ENCODE results near the gene TRIO.

TRIO gene

DNA sequence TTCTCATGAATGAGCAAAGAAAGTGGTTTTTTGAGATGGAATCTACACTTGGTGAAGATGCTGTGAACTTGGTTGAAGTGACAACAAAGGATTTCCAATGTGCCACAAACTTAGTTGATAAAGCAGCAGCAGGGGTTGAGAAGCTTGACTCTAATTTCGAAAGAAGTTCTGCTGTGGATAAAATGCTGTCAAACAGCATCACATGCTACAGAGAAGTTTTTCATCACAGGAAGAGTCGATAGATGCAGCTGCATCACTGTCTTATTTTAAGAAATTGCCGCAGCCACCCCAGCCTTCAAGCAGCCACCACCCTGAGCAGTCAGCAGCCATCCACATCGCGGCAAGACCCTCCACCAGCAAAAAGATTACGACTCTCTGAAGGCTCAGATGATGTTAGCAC lies 78.6 kb downstream of the TRIO start:
- no peak overlapping the region for H2BK5ac ChIP-seq (ENCODE audit: low read length)
- no peaks in the 10 kb centered on the region for H3K27me3 ChIP-seq (ENCODE audit: control insufficient read depth in 3 of 3, insufficient read depth in 3 of 3, low read depth in 1 of 3, low read length in 3 of 3)
- H3K23ac ChIP-seq (ENCODE audit: low read depth, low read length, poor library complexity) = no peak overlapping the region
- no peak overlapping the region for H2BK15ac ChIP-seq (ENCODE audit: low read length)
- H2BK120ac ChIP-seq (ENCODE audit: low read depth, low read length) = no peak overlapping the region
- H3K36me3 ChIP-seq (replicated peaks in 1 of 2; ENCODE audit: control insufficient read depth in 2 of 2, insufficient read depth in 2 of 2, low read length in 2 of 2) = peaks cover 0 to 4% of the 10 kb centered on the region in 2 donors
- WGBS, 2 donors (ENCODE audit: extremely low coverage in 2 of 2, insufficient read length in 2 of 2, insufficient replicate concordance in 1 of 2) = no CpG with 5 or more reads among the region's 6 CpGs
- no peak overlapping the region for H3K4me2 ChIP-seq (ENCODE audit: insufficient read depth, low read length, poor library complexity, severe bottlenecking)
- H3K18ac ChIP-seq (ENCODE audit: low read length) = no peak overlapping the region
- H3K9ac ChIP-seq (ENCODE audit: low read depth, low read length, poor library complexity) = no peak overlapping the region
- H3K79me1 ChIP-seq (ENCODE audit: low read depth, low read length) = no peaks in the 10 kb centered on the region
- H3K14ac ChIP-seq (ENCODE audit: low read length) = no peak overlapping the region
- no peak overlapping the region for H2AFZ ChIP-seq (ENCODE audit: low read length)
- H3K4ac ChIP-seq (ENCODE audit: low read length) = no peak overlapping the region
- no peak overlapping the region for H3K4me3 ChIP-seq (ENCODE audit: low read length in 2 of 2)
- H3K9me3 ChIP-seq (replicated peaks in 1 of 2; ENCODE audit: control insufficient read depth in 2 of 2, insufficient read depth in 1 of 2, low read depth in 1 of 2, low read length in 2 of 2) = no peaks in the 10 kb centered on the region
- H2AK5ac ChIP-seq (ENCODE audit: low read depth, low read length) = no peak overlapping the region
- no peak overlapping the region for H4K91ac ChIP-seq (ENCODE audit: low read depth, low read length, poor library complexity)
- no peak overlapping the region for H2BK12ac ChIP-seq (ENCODE audit: low read length)
- no peak overlapping the region for H3K27ac ChIP-seq (replicated peaks; ENCODE audit: low read length)
- peaks cover 3 to 17% of the 10 kb centered on the region in 2 donors for H3K4me1 ChIP-seq (ENCODE audit: control insufficient read depth in 2 of 2, insufficient read depth in 1 of 2, low read depth in 1 of 2, low read length in 2 of 2)
- no peak overlapping the region for H4K8ac ChIP-seq (ENCODE audit: low read depth, low read length)
- DNase-seq (ENCODE audit: low spot score) = no peak

DNA sequence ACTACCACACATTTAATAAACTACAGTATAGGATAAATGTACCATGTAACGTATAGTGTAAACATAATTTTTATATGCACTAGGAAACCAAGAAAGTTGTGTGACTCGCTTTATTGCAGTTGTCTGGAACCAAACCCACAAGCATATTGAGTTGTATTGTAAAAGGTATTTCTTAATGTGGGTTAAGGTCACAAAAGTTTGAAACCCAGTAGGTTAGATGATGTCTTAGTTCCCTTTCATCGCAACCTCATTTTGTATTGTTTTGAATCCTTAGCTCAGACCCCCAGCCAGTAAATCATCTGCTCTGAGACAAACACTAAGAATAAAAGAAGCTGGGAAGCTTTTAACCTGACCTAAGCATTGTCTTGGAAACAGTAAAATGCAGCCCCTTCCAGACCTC lies 79.1 kb downstream of the TRIO start:
- no peak overlapping the region for H3K23ac ChIP-seq (ENCODE audit: low read depth, low read length, poor library complexity)
- H3K27me3 ChIP-seq (ENCODE audit: control insufficient read depth in 3 of 3, insufficient read depth in 3 of 3, low read depth in 1 of 3, low read length in 3 of 3) = no peaks in the 10 kb centered on the region
- DNase-seq (ENCODE audit: low spot score) = no peak
- no peak overlapping the region for H3K4me2 ChIP-seq (ENCODE audit: insufficient read depth, low read length, poor library complexity, severe bottlenecking)
- H3K79me1 ChIP-seq (ENCODE audit: low read depth, low read length) = no peaks in the 10 kb centered on the region
- no peaks in the 10 kb centered on the region for H3K9me3 ChIP-seq (replicated peaks in 1 of 2; ENCODE audit: control insufficient read depth in 2 of 2, insufficient read depth in 1 of 2, low read depth in 1 of 2, low read length in 2 of 2)
- peaks cover 0 to 4% of the 10 kb centered on the region in 2 donors for H3K36me3 ChIP-seq (replicated peaks in 1 of 2; ENCODE audit: control insufficient read depth in 2 of 2, insufficient read depth in 2 of 2, low read length in 2 of 2)
- H2BK12ac ChIP-seq (ENCODE audit: low read length) = no peak overlapping the region
- H3K18ac ChIP-seq (ENCODE audit: low read length) = no peak overlapping the region
- no peak overlapping the region for H3K9ac ChIP-seq (ENCODE audit: low read depth, low read length, poor library complexity)
- no peak overlapping the region for H4K8ac ChIP-seq (ENCODE audit: low read depth, low read length)
- H2BK5ac ChIP-seq (ENCODE audit: low read length) = no peak overlapping the region
- H3K4me1 ChIP-seq (ENCODE audit: control insufficient read depth in 2 of 2, insufficient read depth in 1 of 2, low read depth in 1 of 2, low read length in 2 of 2) = peaks cover 3 to 13% of the 10 kb centered on the region in 2 donors
- no peak overlapping the region for H2AK5ac ChIP-seq (ENCODE audit: low read depth, low read length)
- no CpG with 5 or more reads among the region's 3 CpGs for WGBS, 2 donors (ENCODE audit: extremely low coverage in 2 of 2, insufficient read length in 2 of 2, insufficient replicate concordance in 1 of 2)
- H2BK15ac ChIP-seq (ENCODE audit: low read length) = no peak overlapping the region
- no peak overlapping the region for H3K14ac ChIP-seq (ENCODE audit: low read length)
- no peak overlapping the region for H3K4ac ChIP-seq (ENCODE audit: low read length)
- no peak overlapping the region for H3K27ac ChIP-seq (replicated peaks; ENCODE audit: low read length)
- no peak overlapping the region for H2AFZ ChIP-seq (ENCODE audit: low read length)
- no peak overlapping the region for H2BK120ac ChIP-seq (ENCODE audit: low read depth, low read length)
- H3K4me3 ChIP-seq (ENCODE audit: low read length in 2 of 2) = no peak overlapping the region
- H4K91ac ChIP-seq (ENCODE audit: low read depth, low read length, poor library complexity) = no peak overlapping the region

DNA sequence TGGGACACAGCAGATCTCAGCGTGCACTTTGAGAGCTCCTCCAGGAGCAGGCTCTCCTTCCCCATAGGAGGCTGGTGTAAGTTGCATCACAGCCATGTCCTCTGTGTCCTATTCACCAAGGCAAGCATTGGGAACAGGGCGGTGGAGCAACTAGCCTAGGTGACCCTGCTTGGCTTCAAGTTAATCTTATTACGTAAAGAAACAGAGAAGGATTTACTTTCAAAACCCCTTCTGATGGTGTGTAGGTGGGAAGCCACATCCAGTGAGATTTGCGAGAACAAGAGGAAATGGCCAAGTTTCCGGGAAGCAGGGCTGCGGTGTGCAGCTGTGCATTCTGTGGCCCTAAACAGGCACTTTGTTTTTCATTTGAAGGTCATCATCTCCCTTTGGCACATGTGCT lies 80.2 kb downstream of the TRIO start:
- Histone ChIP-seq H2BK120ac (ENCODE audit: low read depth, low read length) (no peak overlapping the region), H3K36me3 (replicated peaks in 1 of 2; ENCODE audit: control insufficient read depth in 2 of 2, insufficient read depth in 2 of 2, low read length in 2 of 2) (peaks cover 0 to 4% of the 10 kb centered on the region in 2 donors), H3K18ac (ENCODE audit: low read length) (no peak overlapping the region), H3K79me1 (ENCODE audit: low read depth, low read length) (no peaks in the 10 kb centered on the region), H3K14ac (ENCODE audit: low read length) (no peak overlapping the region), H3K4me2 (ENCODE audit: insufficient read depth, low read length, poor library complexity, severe bottlenecking) (no peak overlapping the region), H2AK5ac (ENCODE audit: low read depth, low read length) (no peak overlapping the region), H2BK5ac (ENCODE audit: low read length) (no peak overlapping the region), H2AFZ (ENCODE audit: low read length) (no peak overlapping the region), H3K4ac (ENCODE audit: low read length) (no peak overlapping the region), H3K9ac (ENCODE audit: low read depth, low read length, poor library complexity) (no peak overlapping the region), H3K27ac (replicated peaks; ENCODE audit: low read length) (no peak overlapping the region), H3K4me3 (ENCODE audit: low read length in 2 of 2) (no peak overlapping the region), H4K8ac (ENCODE audit: low read depth, low read length) (no peak overlapping the region), H4K91ac (ENCODE audit: low read depth, low read length, poor library complexity) (no peak overlapping the region), H3K23ac (ENCODE audit: low read depth, low read length, poor library complexity) (no peak overlapping the region), H2BK15ac (ENCODE audit: low read length) (no peak overlapping the region), H3K9me3 (replicated peaks in 1 of 2; ENCODE audit: control insufficient read depth in 2 of 2, insufficient read depth in 1 of 2, low read depth in 1 of 2, low read length in 2 of 2) (no peaks in the 10 kb centered on the region), H2BK12ac (ENCODE audit: low read length) (no peak overlapping the region), H3K27me3 (ENCODE audit: control insufficient read depth in 3 of 3, insufficient read depth in 3 of 3, low read depth in 1 of 3, low read length in 3 of 3) (no peaks in the 10 kb centered on the region), H3K4me1 (ENCODE audit: control insufficient read depth in 2 of 2, insufficient read depth in 1 of 2, low read depth in 1 of 2, low read length in 2 of 2) (peaks cover 3 to 13% of the 10 kb centered on the region in 2 donors)
- WGBS, 2 donors (ENCODE audit: extremely low coverage in 2 of 2, insufficient read length in 2 of 2, insufficient replicate concordance in 1 of 2) = no CpG with 5 or more reads among the region's 6 CpGs
- no peak for DNase-seq (ENCODE audit: low spot score)

DNA sequence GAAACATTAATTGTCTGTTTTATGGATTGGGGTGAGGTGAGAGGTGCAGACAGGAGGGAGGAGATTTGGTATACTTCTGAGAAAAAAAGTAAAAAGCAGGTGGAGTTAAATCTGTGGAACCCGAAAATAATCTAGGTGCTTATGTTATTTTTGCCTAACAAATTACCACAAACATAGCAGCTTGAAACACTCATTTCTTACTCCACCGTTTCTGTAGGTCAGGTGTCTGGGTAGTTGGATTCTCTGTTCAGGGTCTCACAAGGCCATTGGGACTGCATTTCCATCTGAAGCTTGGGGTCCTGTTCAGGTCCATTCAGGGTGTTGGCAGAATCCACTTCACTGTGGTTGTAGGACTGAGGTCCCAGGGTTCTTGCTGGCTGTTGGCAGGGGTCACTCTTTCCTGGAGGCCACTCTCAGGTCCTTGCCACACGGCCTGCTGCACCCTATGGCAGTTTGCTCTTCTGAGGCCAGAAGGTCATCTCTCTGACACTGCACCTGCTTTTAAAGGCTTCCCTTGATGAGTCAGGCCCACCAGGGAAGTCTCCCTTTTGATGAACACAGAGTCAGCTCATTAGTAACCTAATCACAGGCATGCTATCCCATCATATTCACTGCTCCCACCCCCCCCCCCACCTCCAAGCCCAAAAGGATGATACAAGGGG lies 82.2 kb downstream of the TRIO start:
- Histone ChIP-seq H3K14ac (ENCODE audit: low read length) (no peak overlapping the region), H3K79me1 (ENCODE audit: low read depth, low read length) (no peaks in the 10 kb centered on the region), H3K23ac (ENCODE audit: low read depth, low read length, poor library complexity) (no peak overlapping the region), H3K9ac (ENCODE audit: low read depth, low read length, poor library complexity) (no peak overlapping the region), H4K91ac (ENCODE audit: low read depth, low read length, poor library complexity) (no peak overlapping the region), H3K4ac (ENCODE audit: low read length) (no peak overlapping the region), H2BK120ac (ENCODE audit: low read depth, low read length) (no peak overlapping the region), H3K9me3 (replicated peaks in 1 of 2; ENCODE audit: control insufficient read depth in 2 of 2, insufficient read depth in 1 of 2, low read depth in 1 of 2, low read length in 2 of 2) (no peaks in the 10 kb centered on the region), H3K18ac (ENCODE audit: low read length) (no peak overlapping the region), H4K8ac (ENCODE audit: low read depth, low read length) (no peak overlapping the region), H2BK5ac (ENCODE audit: low read length) (no peak overlapping the region), H3K4me3 (ENCODE audit: low read length in 2 of 2) (no peak overlapping the region), H2AK5ac (ENCODE audit: low read depth, low read length) (no peak overlapping the region), H3K36me3 (replicated peaks in 1 of 2; ENCODE audit: control insufficient read depth in 2 of 2, insufficient read depth in 2 of 2, low read length in 2 of 2) (peaks cover 0 to 4% of the 10 kb centered on the region in 2 donors), H2BK12ac (ENCODE audit: low read length) (no peak overlapping the region), H3K27me3 (ENCODE audit: control insufficient read depth in 3 of 3, insufficient read depth in 3 of 3, low read depth in 1 of 3, low read length in 3 of 3) (no peaks in the 10 kb centered on the region), H2AFZ (ENCODE audit: low read length) (no peak overlapping the region), H3K4me2 (ENCODE audit: insufficient read depth, low read length, poor library complexity, severe bottlenecking) (no peak overlapping the region), H3K4me1 (ENCODE audit: control insufficient read depth in 2 of 2, insufficient read depth in 1 of 2, low read depth in 1 of 2, low read length in 2 of 2) (peaks cover 3 to 12% of the 10 kb centered on the region in 2 donors), H3K27ac (replicated peaks; ENCODE audit: low read length) (no peak overlapping the region), H2BK15ac (ENCODE audit: low read length) (no peak overlapping the region)
- DNase-seq (ENCODE audit: low spot score) = no peak
- no CpG with 5 or more reads among the region's 3 CpGs for WGBS, 2 donors (ENCODE audit: extremely low coverage in 2 of 2, insufficient read length in 2 of 2, insufficient replicate concordance in 1 of 2)

All from neuronal stem cell (in vitro differentiated cells).